Measurements from ENCODE around the gene LRIG1. TPM values are rescaled to one million over a fixed set of nuclear protein-coding genes. Genes with fewer than 3 reads are reported as not detected.

Gene LRIG1
- total RNA-seq, 1 donor from 2014 or later, result 111 TPM

DNA sequence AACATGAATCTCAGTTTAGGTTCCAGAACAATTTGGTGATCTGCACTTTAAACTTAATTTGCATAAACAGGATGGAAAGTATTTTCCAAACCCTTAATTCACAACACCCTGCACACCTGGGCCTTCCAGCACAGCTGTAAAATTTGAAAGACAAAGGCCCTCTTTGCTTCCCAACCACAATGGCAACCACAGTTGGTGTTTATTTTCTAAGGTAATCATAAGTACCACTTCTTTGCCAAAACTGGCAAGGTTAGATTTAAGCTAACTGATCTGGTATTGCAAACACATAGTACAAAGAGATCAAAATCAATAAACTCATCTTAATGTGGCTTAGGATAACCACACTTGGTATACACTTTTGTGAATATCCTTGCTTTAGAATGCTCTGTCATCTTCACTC is 4.1 kb downstream of the LRIG1 start:
- DNase-seq (ENCODE audit: low spot score), result no peak
- Mint-ChIP-seq H3K9me3 (ENCODE audit: low read depth) (no peaks in the 10 kb centered on the region), H3K36me3 (ENCODE audit: low read depth) (peaks cover 4% of the 10 kb centered on the region), H3K4me3 (ENCODE audit: unreplicated experiment) (peak overlapping the region; percentile 99), H3K4me1 (ENCODE audit: low read depth) (peaks cover 81% of the 10 kb centered on the region), H3K27ac (ENCODE audit: unreplicated experiment) (peak overlapping the region; percentile 30), H3K27me3 (ENCODE audit: low read depth) (no peaks in the 10 kb centered on the region)
- TF ChIP-seq, protein P1, sequence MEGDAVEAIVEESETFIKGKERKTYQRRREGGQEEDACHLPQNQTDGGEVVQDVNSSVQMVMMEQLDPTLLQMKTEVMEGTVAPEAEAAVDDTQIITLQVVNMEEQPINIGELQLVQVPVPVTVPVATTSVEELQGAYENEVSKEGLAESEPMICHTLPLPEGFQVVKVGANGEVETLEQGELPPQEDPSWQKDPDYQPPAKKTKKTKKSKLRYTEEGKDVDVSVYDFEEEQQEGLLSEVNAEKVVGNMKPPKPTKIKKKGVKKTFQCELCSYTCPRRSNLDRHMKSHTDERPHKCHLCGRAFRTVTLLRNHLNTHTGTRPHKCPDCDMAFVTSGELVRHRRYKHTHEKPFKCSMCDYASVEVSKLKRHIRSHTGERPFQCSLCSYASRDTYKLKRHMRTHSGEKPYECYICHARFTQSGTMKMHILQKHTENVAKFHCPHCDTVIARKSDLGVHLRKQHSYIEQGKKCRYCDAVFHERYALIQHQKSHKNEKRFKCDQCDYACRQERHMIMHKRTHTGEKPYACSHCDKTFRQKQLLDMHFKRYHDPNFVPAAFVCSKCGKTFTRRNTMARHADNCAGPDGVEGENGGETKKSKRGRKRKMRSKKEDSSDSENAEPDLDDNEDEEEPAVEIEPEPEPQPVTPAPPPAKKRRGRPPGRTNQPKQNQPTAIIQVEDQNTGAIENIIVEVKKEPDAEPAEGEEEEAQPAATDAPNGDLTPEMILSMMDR (IDR thresholded peaks at IDR 0.05), result no peak

DNA sequence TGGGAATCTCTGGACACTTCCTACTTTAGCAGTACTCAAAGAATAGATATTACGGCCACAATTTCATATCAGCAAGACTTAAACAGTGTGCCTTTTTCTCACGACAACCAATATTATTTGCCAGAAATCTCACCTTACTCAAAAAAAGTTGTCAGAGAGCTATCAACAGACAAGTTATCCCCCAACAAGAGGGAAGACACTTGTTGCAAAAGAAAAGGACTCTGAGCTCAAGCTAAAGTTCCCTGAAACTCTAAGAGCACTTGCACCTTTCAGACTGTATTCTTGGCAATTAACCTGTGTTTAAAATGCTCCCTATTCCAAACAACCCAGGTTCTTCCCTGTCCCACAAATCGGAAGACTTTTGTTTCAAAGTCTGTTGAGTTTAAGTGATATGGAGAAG is 4.5 kb downstream of the LRIG1 start:
- peak overlapping the region; percentile 1 for H3K27ac Mint-ChIP-seq (ENCODE audit: unreplicated experiment)
- peaks cover 81% of the 10 kb centered on the region for H3K4me1 Mint-ChIP-seq (ENCODE audit: low read depth)
- TF ChIP-seq, protein P1 (IDR thresholded peaks at IDR 0.05), result no peak
- peaks cover 4% of the 10 kb centered on the region for H3K36me3 Mint-ChIP-seq (ENCODE audit: low read depth)
- no peak for DNase-seq (ENCODE audit: low spot score)
- H3K9me3 Mint-ChIP-seq (ENCODE audit: low read depth), result no peaks in the 10 kb centered on the region
- no peaks in the 10 kb centered on the region for H3K27me3 Mint-ChIP-seq (ENCODE audit: low read depth)
- peak overlapping the region; percentile 54 for H3K4me3 Mint-ChIP-seq (ENCODE audit: unreplicated experiment)

DNA sequence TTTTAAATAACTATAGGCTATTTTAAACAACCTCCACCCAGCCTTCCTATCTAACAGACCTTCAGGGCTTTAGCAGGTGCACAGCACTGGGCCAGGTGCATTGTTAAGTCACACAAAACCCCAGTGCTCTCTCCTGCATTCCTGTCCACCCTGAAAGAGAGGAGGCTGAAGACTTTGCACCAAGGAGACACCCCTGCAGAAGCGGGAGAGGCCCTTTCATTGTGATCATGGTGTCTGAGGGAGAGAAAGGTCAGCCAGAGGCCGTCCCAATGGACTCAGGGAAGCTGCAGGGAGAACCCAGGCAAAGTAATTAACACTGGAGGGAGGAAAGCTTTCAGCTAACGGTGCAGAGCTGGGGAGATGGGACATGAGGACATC is 5.2 kb downstream of the LRIG1 start:
- Mint-ChIP-seq H3K36me3 (ENCODE audit: low read depth) (peaks cover 4% of the 10 kb centered on the region), H3K4me1 (ENCODE audit: low read depth) (peaks cover 85% of the 10 kb centered on the region), H3K4me3 (ENCODE audit: unreplicated experiment) (peak overlapping the region; percentile 54), H3K27ac (ENCODE audit: unreplicated experiment) (peak overlapping the region; percentile 63), H3K9me3 (ENCODE audit: low read depth) (no peaks in the 10 kb centered on the region), H3K27me3 (ENCODE audit: low read depth) (no peaks in the 10 kb centered on the region)
- TF ChIP-seq, protein P1 (IDR thresholded peaks at IDR 0.05), result no peak
- DNase-seq (ENCODE audit: low spot score), result no peak

DNA sequence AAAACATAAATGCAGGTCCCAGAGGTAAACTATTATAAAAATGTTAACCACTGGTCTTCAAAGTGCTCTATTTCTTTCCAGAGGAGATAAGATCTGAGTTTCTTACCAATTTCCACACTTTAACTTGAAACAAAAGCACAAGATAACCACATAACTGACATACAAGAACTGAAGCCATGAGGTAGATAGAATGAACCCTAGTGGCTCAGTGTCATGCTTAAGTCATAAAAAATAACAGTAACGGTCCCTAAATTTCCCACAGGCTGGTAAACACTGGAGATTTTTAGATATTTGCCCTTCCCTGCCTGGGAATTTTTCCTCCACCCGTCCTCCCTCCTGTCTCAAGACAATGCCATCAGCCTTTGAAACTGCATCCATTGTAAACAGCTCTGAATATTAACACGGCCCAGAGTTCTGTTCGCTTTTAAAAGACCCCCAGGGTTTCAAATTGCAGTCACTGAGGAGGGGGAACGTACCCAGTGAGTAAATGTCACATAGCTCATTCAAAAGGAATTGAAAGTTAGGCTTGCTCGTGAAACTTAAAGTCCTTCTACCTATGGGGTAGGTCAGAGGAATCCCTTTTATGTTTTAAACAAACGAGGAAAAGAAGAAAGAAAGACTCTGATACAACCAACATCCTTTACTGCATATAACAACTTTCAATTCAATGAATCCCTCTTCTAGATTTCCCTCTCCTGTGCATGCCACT is 5.7 kb downstream of the LRIG1 start:
- peaks cover 4% of the 10 kb centered on the region for H3K36me3 Mint-ChIP-seq (ENCODE audit: low read depth)
- DNase-seq (ENCODE audit: low spot score), result no peak
- peak overlapping the region; percentile 54 for H3K4me3 Mint-ChIP-seq (ENCODE audit: unreplicated experiment)
- no peaks in the 10 kb centered on the region for H3K9me3 Mint-ChIP-seq (ENCODE audit: low read depth)
- peak overlapping the region; percentile 63 for H3K27ac Mint-ChIP-seq (ENCODE audit: unreplicated experiment)
- peaks cover 91% of the 10 kb centered on the region for H3K4me1 Mint-ChIP-seq (ENCODE audit: low read depth)
- no peaks in the 10 kb centered on the region for H3K27me3 Mint-ChIP-seq (ENCODE audit: low read depth)
- TF ChIP-seq, protein P1 (IDR thresholded peaks at IDR 0.05), result no peak

DNA sequence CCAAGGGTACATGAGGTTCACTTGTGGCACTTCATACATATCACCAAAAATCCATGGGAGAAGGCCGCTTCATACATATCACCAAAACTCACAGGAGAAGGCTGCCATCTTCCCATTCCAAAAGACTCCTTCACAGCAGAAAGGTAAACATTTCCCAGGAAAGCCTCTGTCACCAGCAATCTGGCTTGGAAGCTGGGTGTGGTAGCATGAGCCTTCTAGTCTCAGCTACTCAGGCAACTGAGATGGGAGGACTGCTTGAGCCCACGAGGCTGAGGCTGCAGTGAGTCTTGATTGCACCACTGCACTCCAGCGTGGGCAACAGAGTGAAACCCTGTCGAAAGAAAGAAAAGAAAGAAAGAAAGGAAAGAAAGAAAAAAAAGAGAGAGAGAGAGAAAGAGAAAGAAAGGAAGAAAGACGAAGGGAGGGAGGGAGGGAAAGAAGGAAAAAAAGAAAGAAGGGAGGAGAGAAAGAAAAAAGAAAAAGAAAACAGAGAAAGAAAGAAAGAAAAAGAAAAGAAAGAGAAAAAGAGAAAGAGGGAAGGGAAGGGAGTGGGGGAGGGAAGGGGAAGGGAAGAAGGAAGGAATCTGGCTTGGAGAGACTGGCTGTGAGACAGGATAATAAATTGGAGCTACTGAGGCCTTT is 7.2 kb downstream of the LRIG1 start:
- peaks cover 1% of the 10 kb centered on the region for H3K36me3 Mint-ChIP-seq (ENCODE audit: low read depth)
- TF ChIP-seq, protein P1 (IDR thresholded peaks at IDR 0.05), result no peak
- peaks cover 100% of the 10 kb centered on the region for H3K4me1 Mint-ChIP-seq (ENCODE audit: low read depth)
- no peak for DNase-seq (ENCODE audit: low spot score)
- peak overlapping the region; percentile 52 for H3K4me3 Mint-ChIP-seq (ENCODE audit: unreplicated experiment)
- H3K27me3 Mint-ChIP-seq (ENCODE audit: low read depth), result no peaks in the 10 kb centered on the region
- peak overlapping the region; percentile 92 for H3K27ac Mint-ChIP-seq (ENCODE audit: unreplicated experiment)
- no peaks in the 10 kb centered on the region for H3K9me3 Mint-ChIP-seq (ENCODE audit: low read depth)
